Hematopoietic multipotent progenitor cell treated with erythropoietin and hydrocortisone succinate and interleukin-3 and kit ligand, for 8 days (in vitro differentiated cells): ENCODE measurements around the gene SDR9C7.
"Not testable (repeated sequence)": the region's sequence is repeated elsewhere in the genome, so short reads cannot be mapped to it uniquely, and the experiment has no call there.

ENCODE experiments used
- DNase-seq: peaks from one replicate; pipeline ENCODE4 v3.0.0-alpha.2; 2015

SDR9C7 gene

GRCh38 chr12:56933826-56934625 lies at the start of gene SDR9C7:
TSS of gene SDR9C7 (minus strand) at chr12:56934408. CDS start at chr12:56934261, 147 bp downstream.
- DNase-seq = no peak

GRCh38 chr12:56983386-56983785 lies 49.2 kb upstream of the SDR9C7 start:
- no peak for DNase-seq

GRCh38 chr12:56982578-56983236 lies 48.5 kb upstream of the SDR9C7 start:
- DNase-seq = not testable (repeated sequence)

- DNase-seq = no peak
Measured at GRCh38 chr12:56980941-56981530, 46.8 kb upstream of the SDR9C7 start.

- DNase-seq = no peak
Measured at GRCh38 chr12:56980268-56980667, 46.1 kb upstream of the SDR9C7 start.

DNA sequence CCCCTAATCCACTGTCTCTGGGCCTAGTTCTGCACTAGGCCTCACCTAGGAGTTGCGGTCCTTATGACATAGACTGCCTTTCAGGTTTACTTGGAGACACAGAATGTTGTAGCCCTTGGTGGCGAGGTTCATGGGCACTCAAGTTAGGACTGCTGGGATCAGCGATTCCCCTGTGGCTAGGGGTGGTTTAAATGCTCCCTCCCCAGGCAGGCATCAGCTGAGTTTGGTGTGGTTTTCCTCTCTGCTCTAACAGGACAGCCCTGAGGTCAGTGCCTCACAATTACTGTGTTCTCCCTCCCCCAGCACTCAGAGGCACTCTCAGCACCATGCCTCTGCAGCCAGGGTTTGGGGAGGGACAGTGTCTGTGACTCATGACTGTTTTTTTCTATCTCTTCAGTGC lies 45.4 kb upstream of the SDR9C7 start:
- DNase-seq = no peak

DNA sequence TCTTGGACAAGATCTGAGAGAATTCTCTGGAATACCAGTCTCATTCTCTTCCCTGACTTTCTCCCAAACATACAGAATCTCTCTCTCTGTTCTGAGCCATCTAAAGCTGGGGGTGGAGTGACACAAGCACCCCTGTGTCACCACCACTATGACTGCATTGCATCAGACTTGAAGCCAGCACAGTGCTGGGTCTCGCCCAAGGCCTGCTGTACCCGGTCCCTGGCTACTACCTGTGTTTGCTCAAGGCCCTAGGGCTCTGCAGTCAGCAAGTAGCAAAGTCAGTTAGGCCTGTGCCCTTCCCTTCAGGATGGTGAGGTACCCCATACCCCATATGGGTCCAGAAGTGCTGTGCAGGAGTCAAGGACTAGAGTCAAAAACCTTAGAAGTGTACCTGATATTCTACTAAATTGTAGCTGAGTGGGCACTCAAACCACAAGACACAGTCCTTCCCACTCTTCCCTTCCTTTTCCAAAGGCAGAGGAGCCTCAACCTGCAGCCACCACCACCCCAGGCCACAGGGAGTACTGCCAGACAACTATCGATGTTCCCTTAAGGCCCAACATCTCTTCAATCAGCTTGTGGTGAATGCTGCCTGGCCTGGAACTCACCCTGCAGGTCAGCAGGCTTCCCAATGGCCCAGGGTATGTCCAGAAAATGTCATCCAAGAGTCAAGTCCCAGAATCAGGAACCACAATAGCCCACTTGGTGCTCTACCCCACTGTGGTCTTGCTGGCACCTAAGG lies 44.4 kb upstream of the SDR9C7 start:
- no peak for DNase-seq

GRCh38 chr12:56977361-56977760 lies 43.2 kb upstream of the SDR9C7 start:
- not testable (repeated sequence) for DNase-seq

GRCh38 chr12:56974224-56974623 lies 40.0 kb upstream of the SDR9C7 start:
- DNase-seq = not testable (repeated sequence)

- DNase-seq = peak; percentile 4
Measured at GRCh38 chr12:56968910-56969309, 34.7 kb upstream of the SDR9C7 start.

DNA sequence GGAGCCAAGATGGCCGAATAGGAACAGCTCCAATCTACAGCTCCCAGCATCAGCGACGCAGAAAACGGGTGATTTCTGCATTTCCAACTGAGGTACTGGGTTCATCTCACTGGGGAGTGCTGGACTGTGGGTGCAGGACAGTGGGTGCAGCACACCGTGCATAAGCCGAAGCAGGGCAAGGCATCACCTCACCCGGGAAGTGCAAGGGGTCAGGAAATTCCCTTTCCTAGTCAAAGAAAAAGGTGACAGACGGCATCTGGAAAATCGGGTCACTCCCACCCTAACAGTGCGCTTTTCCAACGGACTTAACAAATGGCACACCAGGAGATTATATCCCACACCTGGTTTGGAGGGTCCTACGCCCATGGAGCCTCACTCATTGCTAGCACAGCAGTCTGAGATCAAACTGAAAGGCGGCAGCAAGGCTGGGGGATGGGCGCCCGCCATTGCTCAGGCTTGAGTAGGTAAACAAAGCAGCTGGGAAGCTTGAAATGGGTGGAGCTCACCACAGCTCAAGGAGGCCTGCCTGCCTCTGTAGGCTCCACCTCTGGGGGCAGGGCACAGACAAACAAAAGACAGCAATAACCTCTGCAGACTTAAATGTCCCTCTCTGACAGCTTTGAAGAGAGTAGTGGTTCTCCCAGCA lies 31.9 kb upstream of the SDR9C7 start:
- not testable (repeated sequence) for DNase-seq

GRCh38 chr12:56965124-56965523 lies 30.9 kb upstream of the SDR9C7 start:
- DNase-seq = not testable (repeated sequence)

GRCh38 chr12:56963557-56963956 lies 29.3 kb upstream of the SDR9C7 start:
- DNase-seq = not testable (repeated sequence)

GRCh38 chr12:56962247-56962646 lies 28.0 kb upstream of the SDR9C7 start:
- not testable (repeated sequence) for DNase-seq

DNA sequence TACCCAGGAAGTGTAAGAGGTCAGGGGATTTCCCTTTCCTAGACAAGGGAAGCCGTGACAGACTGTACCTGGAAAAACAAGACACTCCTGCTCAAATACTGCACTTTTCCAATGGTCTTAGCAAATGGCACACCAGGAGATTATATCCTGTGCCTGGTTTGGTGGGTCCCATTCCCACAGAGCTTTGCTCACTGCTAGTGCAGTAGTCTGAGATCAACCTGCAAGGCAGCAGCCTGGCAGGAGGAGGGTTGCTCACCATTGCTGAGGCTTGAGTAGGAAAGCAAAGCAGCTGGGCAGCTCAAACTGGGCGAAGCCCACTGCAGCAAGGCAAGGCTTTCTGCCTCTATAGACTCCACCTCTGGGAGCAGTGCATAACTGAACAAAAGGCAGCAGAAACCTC lies 24.2 kb upstream of the SDR9C7 start:
- DNase-seq = no peak

GRCh38 chr12:56957229-56958052 lies 23.2 kb upstream of the SDR9C7 start, which contains the start of gene RDH16:
TSS of gene RDH16 (minus strand) at chr12:56957608. CDS start at chr12:56957462, 146 bp downstream.
- DNase-seq = no peak

- no peak for DNase-seq
Measured at GRCh38 chr12:56955631-56956256, 21.5 kb upstream of the SDR9C7 start.

GRCh38 chr12:56954958-56955355 lies 20.7 kb upstream of the SDR9C7 start:
- no peak for DNase-seq

DNA sequence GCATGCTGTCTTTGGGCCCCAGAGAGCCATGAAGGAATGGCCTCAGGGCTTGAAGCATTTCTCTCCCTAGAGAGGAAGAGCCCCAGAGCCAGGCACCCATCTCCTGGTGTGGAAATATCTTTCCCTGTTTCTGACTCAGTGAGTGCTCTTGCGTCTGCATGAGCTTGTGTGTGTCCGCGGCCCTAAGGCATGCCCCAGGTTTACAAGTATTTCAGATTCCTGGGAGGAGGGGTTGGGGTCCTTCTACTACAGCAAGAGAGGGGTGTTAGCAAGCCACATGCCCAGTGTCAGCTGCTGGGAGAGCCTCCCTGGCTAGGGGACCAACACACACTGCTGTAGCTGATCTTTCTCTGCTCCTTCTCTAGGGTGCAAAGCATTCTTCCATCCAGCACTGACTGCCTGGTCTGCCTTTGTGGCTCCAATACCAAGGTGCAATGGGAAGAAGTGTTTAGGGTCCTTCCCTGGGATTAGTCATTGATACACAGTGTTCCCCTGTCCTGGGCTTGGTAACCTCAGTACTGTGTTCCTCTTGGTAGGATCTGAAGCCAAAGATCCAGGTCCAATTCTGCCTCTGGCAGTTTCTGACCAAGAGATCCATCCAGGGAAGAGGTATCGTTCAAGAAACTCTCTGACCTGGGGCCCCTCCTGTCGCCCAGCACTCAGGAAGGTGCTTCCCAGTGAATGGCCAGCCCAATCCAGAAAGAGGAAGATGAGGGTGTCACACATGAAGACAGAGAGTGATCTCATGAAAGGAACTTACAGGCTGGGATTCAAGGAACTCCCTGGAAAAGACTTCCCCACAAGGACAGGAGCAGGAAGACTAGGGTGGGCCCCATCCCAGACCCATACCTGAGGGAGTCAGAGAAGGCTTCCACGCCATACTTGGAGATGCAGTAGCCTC lies 20.1 kb upstream of the SDR9C7 start:
- DNase-seq = no peak

DNA sequence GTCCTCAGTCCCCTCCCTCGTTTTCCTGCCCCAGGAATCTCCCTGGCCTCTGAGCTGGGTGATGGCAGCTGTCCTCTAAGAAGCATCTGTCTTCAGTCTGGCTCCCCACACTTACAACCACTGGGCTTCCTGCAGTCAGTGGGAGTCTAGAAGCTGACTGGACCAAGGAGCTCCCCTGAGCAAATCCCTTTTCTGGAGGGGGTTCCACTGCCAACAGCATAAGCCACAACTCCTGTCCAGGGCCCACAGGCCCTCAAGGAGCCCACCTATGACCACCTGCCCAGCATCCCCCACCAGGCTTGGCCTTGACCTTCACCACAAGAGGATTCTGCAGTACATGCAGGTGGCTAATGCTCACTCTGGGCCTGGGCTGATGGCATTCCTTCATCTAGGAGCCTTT lies 19.1 kb upstream of the SDR9C7 start:
- DNase-seq = no peak
